ENCODE results near the gene SPG7. TPM values are rescaled to one million over a fixed set of nuclear protein-coding genes. Genes with fewer than 3 reads are reported as not detected.
A peak's percentile ranks its signal among the peaks of the same experiment; 100 is the strongest.

SPG7 gene
- total RNA-seq, 1 experiment from 2014 or later = 44.6 TPM

DNA sequence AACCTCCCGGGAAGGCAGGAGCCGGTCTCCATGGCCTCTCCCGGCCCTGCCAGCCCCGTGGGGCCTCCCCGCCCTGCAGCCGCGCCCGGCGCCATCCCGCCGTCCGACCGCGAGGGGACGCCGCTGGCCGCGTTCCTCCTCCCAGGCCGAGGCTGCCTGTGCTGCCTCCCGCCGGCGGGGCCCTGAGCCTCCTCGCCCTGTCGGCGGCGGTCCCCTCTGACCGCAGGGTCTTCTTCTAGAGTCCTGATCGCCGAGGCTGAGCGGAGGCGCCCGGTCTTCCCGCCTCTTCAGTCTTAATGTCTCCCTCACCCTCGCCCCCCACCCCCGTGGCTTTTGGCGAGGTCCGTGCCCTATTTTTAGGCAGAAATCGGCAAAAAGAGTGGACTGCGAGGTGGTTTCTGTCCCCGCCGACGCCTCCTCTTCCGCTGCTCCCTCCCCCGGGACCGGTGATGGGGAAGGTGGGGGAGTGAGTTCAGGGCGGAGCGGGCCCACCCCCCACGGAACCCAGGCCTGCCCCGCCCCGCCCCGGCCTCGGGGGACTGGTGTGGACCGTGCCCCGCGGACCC, 66.6 kb downstream of the SPG7 start:
- Histone ChIP-seq H3K27ac (ENCODE audit: low read length) (no peak overlapping the region), H2AFZ (ENCODE audit: low read length) (0 out of 2 replicates have a peak overlapping the region, but pooled peaks have one; percentile 67), H3K9me2 (replicated peaks; ENCODE audit: insufficient read depth, low read length) (no peaks in the 10 kb centered on the region), H4K20me1 (ENCODE audit: insufficient read depth, low read depth, low read length) (no peaks in the 10 kb centered on the region), H3K4me1 (ENCODE audit: low read length) (peaks cover 19% of the 10 kb centered on the region), H3K79me2 (ENCODE audit: low read length) (no peaks in the 10 kb centered on the region), H3K9me3 (ENCODE audit: low read length) (no peaks in the 10 kb centered on the region), H3K4me3 (ENCODE audit: low read length) (peak overlapping the region; percentile 62), H3K9ac (ENCODE audit: low read length) (peak overlapping the region; percentile 64), H3K36me3 (ENCODE audit: insufficient read depth, low read length) (no peaks in the 10 kb centered on the region), H3K27me3 (ENCODE audit: low read length) (no peaks in the 10 kb centered on the region), H3K4me2 (ENCODE audit: low read depth, low read length, poor library complexity, severe bottlenecking) (peak overlapping the region; percentile 84)
- peak; percentile 88 for DNase-seq

DNA sequence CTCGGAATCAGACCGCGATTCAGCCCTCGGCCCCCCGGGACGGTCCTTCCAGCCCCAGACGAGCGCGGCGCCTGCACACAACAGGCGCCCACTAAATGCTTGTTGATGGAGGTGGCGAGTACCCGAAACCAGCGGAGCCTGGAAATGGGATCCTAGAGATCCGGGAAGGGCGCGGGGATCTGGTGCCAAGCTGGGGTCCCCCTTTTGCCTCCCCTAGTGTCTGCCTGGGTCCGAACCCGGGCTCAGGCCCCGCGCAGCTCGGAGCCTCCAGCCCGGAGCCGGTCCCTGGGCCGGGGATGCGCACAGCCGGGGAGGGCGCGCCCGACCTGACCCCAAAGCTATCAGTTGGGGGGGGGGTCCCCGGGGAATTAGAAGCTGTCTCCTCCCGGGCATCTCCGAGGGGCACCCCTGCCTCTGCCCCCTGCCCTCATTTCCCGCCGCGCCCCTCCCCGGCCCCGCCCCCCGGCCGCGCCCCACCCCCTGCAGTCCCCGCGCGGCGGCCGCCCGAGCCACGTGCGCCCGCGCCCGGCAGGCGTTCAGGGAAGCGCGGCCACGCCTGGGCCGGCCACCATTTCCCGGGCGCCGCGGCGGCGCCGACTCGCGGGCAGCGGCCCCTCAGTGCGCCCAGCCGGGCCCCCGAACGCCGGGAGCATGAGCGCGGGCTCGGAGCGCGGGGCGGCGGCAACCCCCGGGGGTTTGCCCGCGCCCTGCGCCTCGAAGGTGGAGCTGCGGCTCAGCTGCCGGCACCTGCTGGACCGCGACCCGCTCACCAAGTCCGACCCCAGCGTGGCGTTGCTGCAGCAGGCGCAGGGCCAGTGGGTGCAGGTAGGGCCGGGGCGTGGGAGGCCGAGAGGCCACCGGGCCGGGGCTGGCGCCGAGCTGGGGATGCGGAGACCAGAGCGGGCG, 67.3 kb downstream of the SPG7 start, which contains the start of gene CPNE7:
TSS of gene CPNE7 (plus strand) at position 512 of the 906 bp plus-strand sequence. CDS start at position 652, 140 bp downstream.
- Histone ChIP-seq H3K4me2 (ENCODE audit: low read depth, low read length, poor library complexity, severe bottlenecking) (peak within 1 kb of the TSS; percentile 84), H3K27ac (ENCODE audit: low read length) (no peak within 1 kb of the TSS), H3K36me3 (ENCODE audit: insufficient read depth, low read length) (no peaks in the 10 kb centered on the region), H3K27me3 (ENCODE audit: low read length) (no peaks in the 10 kb centered on the region), H3K79me2 (ENCODE audit: low read length) (no peaks in the 10 kb centered on the region), H3K4me3 (ENCODE audit: low read length) (peak within 1 kb of the TSS; percentile 62), H3K9me3 (ENCODE audit: low read length) (peaks cover under 1% of the 10 kb centered on the region; the same call in 1 of the 2 replicates), H3K9me2 (replicated peaks; ENCODE audit: insufficient read depth, low read length) (no peaks in the 10 kb centered on the region), H4K20me1 (ENCODE audit: insufficient read depth, low read depth, low read length) (no peaks in the 10 kb centered on the region), H3K9ac (ENCODE audit: low read length) (peak within 1 kb of the TSS; percentile 64), H2AFZ (ENCODE audit: low read length) (0 out of 2 replicates have a peak within 1 kb of the TSS, but pooled peaks have one; percentile 67), H3K4me1 (ENCODE audit: low read length) (peaks cover 19% of the 10 kb centered on the region)
- peak; percentile 68 for DNase-seq

DNA sequence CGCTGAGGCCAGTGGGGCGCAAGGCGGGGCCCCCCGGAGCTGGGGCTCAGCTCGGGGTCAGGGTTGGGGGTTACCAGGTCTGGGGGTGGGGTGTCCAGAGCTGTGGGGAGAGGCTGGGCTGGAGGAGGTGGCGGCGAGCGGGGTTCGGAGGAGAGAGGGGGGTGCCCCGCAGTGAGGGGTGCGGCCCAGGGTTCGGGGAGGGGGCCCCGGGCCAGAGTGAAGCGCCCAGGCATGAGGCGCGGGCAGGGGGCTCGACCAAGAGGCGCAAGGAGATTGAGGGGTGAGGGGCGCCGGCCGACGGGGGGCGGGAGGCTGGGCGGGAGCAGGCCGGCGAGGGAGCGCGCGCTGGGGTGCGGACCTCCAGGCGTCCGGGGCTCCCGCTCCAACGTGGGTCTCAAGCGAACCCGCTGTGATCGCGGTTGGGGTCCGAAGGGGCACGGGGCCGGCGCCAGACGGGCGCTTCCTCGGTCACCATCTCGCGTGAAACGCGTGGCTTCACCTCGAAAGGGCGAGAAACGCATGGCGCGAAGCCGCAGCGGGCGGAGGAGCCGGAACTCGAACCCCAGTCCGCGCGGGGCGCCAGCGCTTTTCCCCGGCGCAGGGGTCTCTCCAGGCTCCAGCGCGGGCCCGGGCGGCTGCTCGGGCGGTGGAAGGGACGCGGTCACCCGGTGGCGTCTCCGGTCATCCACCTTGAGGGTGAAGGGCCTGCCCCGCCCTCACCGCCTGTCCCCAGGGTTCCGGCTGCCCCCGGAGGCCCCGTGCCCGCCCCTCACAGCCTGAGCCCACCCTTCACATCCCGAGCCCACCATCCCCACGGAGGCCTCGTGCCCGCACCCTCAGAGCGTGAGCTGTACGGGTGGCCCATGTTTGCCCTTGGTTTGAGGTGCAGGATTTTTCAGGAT, 68.2 kb downstream of the SPG7 start:
- H3K9me3 ChIP-seq (ENCODE audit: low read length) = peaks cover 3% of the 10 kb centered on the region; the same call in 1 of the 2 replicates
- no peaks in the 10 kb centered on the region for H3K9me2 ChIP-seq (replicated peaks; ENCODE audit: insufficient read depth, low read length)
- no peaks in the 10 kb centered on the region for H3K36me3 ChIP-seq (ENCODE audit: insufficient read depth, low read length)
- H3K79me2 ChIP-seq (ENCODE audit: low read length) = no peaks in the 10 kb centered on the region
- no peak overlapping the region for H3K27ac ChIP-seq (ENCODE audit: low read length)
- H3K4me2 ChIP-seq (ENCODE audit: low read depth, low read length, poor library complexity, severe bottlenecking) = no peak overlapping the region
- H2AFZ ChIP-seq (ENCODE audit: low read length) = no peak overlapping the region
- no peaks in the 10 kb centered on the region for H3K27me3 ChIP-seq (ENCODE audit: low read length)
- DNase-seq = no peak
- no peaks in the 10 kb centered on the region for H4K20me1 ChIP-seq (ENCODE audit: insufficient read depth, low read depth, low read length)
- H3K9ac ChIP-seq (ENCODE audit: low read length) = no peak overlapping the region
- H3K4me1 ChIP-seq (ENCODE audit: low read length) = peaks cover 19% of the 10 kb centered on the region
- no peak overlapping the region for H3K4me3 ChIP-seq (ENCODE audit: low read length)

DNA sequence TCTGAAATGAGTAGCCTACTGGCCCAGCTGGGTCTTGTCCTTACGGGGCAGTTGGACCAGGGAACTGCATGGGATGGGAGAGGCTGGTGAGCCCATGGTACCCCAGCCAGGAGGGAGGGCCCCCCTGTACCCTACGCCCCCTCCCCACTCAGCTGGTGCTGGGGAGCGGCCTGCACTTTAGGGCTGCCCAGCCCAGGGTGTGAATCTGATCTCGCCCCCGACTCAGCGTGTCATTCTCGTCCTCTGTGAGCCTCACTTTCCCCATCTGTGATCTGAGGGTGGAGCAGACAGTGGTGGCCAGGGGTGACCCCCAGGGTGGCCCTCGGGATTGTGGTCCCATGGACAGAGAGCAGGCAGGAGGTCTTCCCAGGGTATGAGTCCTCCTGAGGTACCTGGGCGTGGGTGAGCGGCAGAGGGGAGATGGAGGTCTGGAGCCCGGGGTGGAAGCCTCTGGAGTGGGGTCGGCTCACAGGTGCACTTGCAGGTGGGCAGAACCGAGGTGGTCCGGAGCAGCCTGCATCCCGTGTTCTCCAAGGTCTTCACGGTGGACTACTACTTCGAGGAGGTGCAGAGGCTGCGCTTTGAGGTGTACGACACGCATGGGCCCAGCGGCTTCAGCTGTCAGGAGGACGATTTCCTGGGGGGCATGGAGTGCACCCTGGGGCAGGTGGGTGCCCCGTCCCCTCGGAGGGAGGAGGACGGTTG, 69.0 kb downstream of the SPG7 start:
- H3K36me3 ChIP-seq (ENCODE audit: insufficient read depth, low read length) = no peaks in the 10 kb centered on the region
- peaks cover 3% of the 10 kb centered on the region; the same call in 1 of the 2 replicates for H3K9me3 ChIP-seq (ENCODE audit: low read length)
- no peaks in the 10 kb centered on the region for H3K27me3 ChIP-seq (ENCODE audit: low read length)
- no peak overlapping the region for H3K4me2 ChIP-seq (ENCODE audit: low read depth, low read length, poor library complexity, severe bottlenecking)
- no peak overlapping the region for H3K9ac ChIP-seq (ENCODE audit: low read length)
- H3K4me1 ChIP-seq (ENCODE audit: low read length) = peaks cover 16% of the 10 kb centered on the region
- H3K4me3 ChIP-seq (ENCODE audit: low read length) = no peak overlapping the region
- DNase-seq = no peak
- no peaks in the 10 kb centered on the region for H3K79me2 ChIP-seq (ENCODE audit: low read length)
- no peak overlapping the region for H2AFZ ChIP-seq (ENCODE audit: low read length)
- H3K27ac ChIP-seq (ENCODE audit: low read length) = no peak overlapping the region
- no peaks in the 10 kb centered on the region for H4K20me1 ChIP-seq (ENCODE audit: insufficient read depth, low read depth, low read length)
- H3K9me2 ChIP-seq (replicated peaks; ENCODE audit: insufficient read depth, low read length) = no peaks in the 10 kb centered on the region

DNA sequence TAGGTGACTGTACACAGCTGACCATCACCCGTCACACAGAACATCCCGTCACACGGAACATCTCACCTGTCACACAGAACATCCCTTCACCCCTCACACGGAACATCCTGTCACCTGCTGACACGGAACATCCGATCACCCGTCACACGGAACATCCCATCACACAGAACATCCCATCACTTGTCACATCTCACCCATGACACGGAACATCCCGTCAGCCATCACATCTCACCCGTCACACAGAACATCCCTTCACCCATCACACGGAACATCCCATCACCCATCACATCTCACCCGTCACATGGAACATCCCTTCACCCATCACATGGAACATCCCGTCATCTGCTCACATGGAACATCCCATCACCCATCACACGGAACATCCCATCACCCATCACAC, 71.1 kb downstream of the SPG7 start:
- Histone ChIP-seq H3K27ac (ENCODE audit: low read length) (no peak overlapping the region), H3K4me1 (ENCODE audit: low read length) (peaks cover 10% of the 10 kb centered on the region), H3K27me3 (ENCODE audit: low read length) (no peaks in the 10 kb centered on the region), H2AFZ (ENCODE audit: low read length) (no peak overlapping the region), H3K9me2 (replicated peaks; ENCODE audit: insufficient read depth, low read length) (no peaks in the 10 kb centered on the region), H3K4me2 (ENCODE audit: low read depth, low read length, poor library complexity, severe bottlenecking) (no peak overlapping the region), H3K36me3 (ENCODE audit: insufficient read depth, low read length) (no peaks in the 10 kb centered on the region), H3K79me2 (ENCODE audit: low read length) (no peaks in the 10 kb centered on the region), H3K9me3 (ENCODE audit: low read length) (peaks cover 3% of the 10 kb centered on the region; the same call in 1 of the 2 replicates), H3K9ac (ENCODE audit: low read length) (no peak overlapping the region), H3K4me3 (ENCODE audit: low read length) (no peak overlapping the region), H4K20me1 (ENCODE audit: insufficient read depth, low read depth, low read length) (no peaks in the 10 kb centered on the region)
- no peak for DNase-seq

DNA sequence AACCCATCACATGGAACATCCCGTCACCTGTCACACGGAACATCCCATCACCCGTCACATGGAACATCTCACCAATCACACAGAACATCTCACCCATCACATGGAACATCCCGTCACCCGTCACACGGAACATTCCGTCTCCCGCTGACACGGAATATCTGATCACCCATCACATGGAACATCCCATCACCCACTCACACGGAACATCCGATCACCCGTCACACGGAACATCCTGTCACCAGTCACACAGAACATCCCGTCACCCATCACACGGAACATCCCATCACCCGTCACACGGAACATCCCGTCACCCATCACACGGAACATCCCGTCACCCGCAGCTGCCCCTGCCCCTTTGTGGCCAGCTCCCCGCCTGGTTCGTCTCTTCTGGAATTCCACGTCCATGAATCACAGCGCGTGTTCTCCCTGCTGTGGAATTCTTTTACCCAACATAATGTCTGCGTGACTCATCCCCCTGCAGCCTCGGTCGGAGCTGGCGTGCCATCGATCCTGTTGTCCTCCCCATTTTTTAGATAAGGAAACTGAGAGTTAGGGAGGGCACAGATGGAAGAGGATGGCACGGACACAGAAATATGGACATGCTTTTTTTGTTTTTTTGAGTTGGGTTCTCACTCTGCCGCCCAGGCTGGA, 73.0 kb downstream of the SPG7 start:
- H3K9me2 ChIP-seq (replicated peaks; ENCODE audit: insufficient read depth, low read length) = no peaks in the 10 kb centered on the region
- no peak overlapping the region for H3K9ac ChIP-seq (ENCODE audit: low read length)
- no peak for DNase-seq
- H3K4me3 ChIP-seq (ENCODE audit: low read length) = no peak overlapping the region
- no peaks in the 10 kb centered on the region for H4K20me1 ChIP-seq (ENCODE audit: insufficient read depth, low read depth, low read length)
- no peak overlapping the region for H3K4me2 ChIP-seq (ENCODE audit: low read depth, low read length, poor library complexity, severe bottlenecking)
- H3K27ac ChIP-seq (ENCODE audit: low read length) = no peak overlapping the region
- H3K4me1 ChIP-seq (ENCODE audit: low read length) = no peaks in the 10 kb centered on the region
- peaks cover 3% of the 10 kb centered on the region; the same call in 1 of the 2 replicates for H3K9me3 ChIP-seq (ENCODE audit: low read length)
- H2AFZ ChIP-seq (ENCODE audit: low read length) = no peak overlapping the region
- no peaks in the 10 kb centered on the region for H3K36me3 ChIP-seq (ENCODE audit: insufficient read depth, low read length)
- H3K79me2 ChIP-seq (ENCODE audit: low read length) = no peaks in the 10 kb centered on the region
- H3K27me3 ChIP-seq (ENCODE audit: low read length) = no peaks in the 10 kb centered on the region

DNA sequence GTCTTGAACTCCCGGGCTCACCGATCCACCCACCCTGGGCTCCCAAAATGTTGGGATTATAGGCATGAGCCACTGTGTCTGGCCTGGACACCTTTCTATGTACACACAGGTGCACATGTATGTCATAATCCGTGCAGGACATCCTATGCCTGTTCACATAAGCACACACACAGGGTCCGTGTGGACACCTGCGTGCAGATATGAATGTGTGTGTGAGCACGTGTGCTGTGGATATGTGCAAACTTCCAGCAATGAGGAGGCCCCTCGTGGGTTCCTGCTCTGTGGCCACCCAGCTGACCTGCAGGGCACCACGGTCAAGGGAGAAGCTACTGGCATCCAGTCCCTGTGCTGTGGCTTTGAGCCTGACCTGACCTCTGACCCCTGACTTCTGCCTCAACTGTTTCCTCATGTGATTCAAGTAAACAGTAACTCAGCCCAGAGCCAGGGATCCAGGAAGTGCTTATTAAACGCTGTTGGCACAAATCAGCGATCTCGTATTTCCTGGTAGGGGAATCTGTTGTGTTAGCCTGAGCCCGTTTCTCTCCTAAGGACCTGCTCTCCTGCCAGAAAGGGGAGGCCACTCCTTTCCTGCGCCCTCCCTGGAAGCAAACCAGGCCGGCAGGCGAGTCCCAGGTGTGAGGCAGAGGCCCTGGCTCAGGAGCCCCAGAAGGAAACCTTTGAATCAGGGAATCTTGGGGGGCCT, 73.8 kb downstream of the SPG7 start:
- Histone ChIP-seq H3K36me3 (ENCODE audit: insufficient read depth, low read length) (no peaks in the 10 kb centered on the region), H3K79me2 (ENCODE audit: low read length) (no peaks in the 10 kb centered on the region), H3K27ac (ENCODE audit: low read length) (no peak overlapping the region), H3K9me3 (ENCODE audit: low read length) (peaks cover 3% of the 10 kb centered on the region; the same call in 1 of the 2 replicates), H3K9me2 (replicated peaks; ENCODE audit: insufficient read depth, low read length) (no peaks in the 10 kb centered on the region), H3K4me1 (ENCODE audit: low read length) (no peaks in the 10 kb centered on the region), H4K20me1 (ENCODE audit: insufficient read depth, low read depth, low read length) (no peaks in the 10 kb centered on the region), H3K4me2 (ENCODE audit: low read depth, low read length, poor library complexity, severe bottlenecking) (no peak overlapping the region), H3K9ac (ENCODE audit: low read length) (no peak overlapping the region), H3K27me3 (ENCODE audit: low read length) (no peaks in the 10 kb centered on the region), H3K4me3 (ENCODE audit: low read length) (no peak overlapping the region), H2AFZ (ENCODE audit: low read length) (no peak overlapping the region)
- no peak for DNase-seq

Data from Karpas-422 (cell line).